GM21423 (cell line): ENCODE measurements around the gene LIG4.

Source experiments
- ATAC-seq: cut with Tn5 transposase; IDR thresholded peaks from one replicate; pipeline ENCODE4 v1.9.1; 2021; ENCODE audit warnings: mild to moderate bottlenecking, moderate library complexity; ENCODE audit not compliant: unreplicated experiment

Gene LIG4

DNA sequence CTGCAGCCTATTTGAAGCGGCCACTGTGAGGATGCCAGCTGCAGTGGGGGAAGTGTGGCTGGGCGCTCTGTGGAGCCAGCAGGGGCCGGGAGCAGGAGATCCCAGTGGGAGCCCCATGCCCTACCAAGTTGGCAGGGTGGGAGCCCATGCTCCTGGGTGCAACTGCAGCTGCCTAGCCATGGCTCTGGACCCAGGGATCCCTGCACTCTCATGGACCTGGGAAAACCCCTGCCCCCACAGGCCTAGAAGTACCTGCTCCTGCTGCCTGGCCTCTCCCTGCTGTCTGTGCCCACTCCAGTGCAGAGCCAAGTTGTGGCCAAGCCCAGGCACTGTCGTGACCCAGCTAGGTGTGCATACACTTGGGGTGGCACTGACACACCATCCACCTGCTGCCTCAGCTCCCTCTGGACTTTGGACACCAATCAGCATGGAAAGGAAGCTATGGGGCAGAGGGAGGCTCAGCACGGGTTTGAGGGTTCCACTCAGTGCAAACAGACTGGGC lies 20.9 kb downstream of the LIG4 start:
- no peak for ATAC-seq

DNA sequence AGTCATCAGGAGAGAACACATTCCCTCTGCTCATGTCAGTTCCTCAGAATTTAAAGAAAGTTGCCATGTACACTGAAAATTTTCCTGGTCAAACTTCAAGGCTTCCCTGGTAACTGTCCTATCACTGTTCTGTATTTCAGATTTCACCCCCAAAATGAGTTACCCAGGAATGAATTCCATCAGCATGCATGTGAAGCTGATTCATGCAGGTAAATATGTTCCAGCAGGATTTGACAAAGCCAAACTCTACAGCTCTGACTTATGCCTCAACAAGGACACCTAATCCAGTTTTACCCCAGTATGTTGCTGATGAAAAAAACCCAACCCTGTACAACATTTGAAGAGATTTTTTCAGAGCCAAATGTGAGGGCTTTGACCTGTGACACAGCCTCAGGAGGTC lies 21.5 kb downstream of the LIG4 start:
- no peak for ATAC-seq

DNA sequence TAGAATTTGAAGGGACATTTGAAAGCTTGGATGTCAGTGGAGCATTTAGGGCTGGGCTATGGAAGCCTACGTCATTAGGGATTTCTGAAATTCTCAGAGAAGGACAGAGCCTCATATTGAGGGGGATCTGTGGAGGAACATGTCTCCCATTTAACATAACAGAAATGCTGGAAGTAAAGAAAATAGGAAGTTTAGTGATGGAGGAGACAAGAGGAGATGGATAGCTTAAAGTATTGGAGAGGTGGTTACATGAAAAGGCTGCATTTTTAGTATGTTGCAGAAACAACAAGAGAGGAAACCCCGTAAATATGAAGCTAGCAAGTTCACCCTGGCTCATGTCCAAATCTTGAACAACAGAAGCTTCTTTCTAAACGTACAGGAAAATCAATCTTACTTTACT lies 24.4 kb downstream of the LIG4 start:
- no peak for ATAC-seq

DNA sequence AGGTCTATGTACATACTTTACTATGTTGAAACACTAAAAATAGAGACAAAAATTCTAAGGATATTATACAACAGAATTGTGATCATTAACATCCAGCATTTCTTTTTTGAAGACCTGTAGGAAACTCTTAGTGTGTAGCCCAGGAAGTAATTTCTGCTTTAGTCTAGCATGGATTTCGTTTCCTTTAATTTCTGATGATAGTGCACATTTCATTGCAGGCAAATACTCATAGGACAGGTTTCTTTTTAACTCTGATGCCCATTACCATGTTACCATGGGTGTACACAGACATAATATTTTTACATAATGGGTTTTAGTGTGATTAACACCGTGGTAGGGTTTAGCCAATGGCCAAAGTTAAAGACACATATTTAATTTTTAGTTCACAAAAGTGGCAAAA lies 27.1 kb downstream of the LIG4 start:
- no peak for ATAC-seq

GRCh38 chr13:108185223-108185622 lies 30.1 kb downstream of the LIG4 start:
- no peak for ATAC-seq

DNA sequence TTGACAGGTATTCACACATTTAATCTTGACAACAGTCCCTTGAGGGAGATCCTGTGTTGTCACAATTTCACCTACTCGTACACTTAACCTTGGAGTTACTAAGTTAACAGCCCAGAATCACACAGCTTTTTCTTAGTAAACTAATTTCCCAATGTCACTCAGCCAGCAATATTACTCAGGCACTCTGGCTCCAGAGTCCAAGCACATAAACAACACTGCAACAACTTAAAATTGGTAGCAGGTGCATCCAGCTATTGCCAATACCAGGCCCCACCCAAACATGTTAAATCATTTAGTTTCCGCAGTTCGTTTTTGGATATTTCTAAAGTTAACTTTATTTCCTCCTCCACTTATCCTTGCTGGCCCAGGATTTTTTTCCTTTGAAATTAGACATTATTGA lies 32.7 kb downstream of the LIG4 start:
- ATAC-seq = no peak

DNA sequence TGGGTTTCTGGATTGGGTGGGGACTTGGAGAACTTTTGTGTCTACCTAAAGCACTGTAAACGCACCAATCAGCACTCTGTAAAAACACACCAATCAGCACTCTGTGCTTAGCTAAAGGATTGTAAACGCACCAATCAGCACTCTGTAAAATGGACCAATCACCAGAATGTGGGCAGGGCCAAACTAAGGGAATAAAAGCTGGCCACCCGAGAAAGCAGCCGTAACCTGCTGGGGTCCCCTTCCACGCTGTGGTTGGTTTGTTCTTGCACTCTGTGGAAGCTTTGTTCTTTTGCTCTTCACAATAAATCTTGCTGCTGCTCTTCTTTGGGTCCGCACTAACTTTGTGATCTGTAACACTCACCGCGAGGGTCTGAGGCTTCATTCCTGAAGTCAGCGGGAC lies 37.3 kb downstream of the LIG4 start:
- no peak for ATAC-seq

GRCh38 chr13:108176685-108177274 lies 38.6 kb downstream of the LIG4 start:
- no peak for ATAC-seq

- ATAC-seq = no peak
These were observed 46.4 kb downstream of the LIG4 start for GRCh38 chr13:108168929-108169328.

DNA sequence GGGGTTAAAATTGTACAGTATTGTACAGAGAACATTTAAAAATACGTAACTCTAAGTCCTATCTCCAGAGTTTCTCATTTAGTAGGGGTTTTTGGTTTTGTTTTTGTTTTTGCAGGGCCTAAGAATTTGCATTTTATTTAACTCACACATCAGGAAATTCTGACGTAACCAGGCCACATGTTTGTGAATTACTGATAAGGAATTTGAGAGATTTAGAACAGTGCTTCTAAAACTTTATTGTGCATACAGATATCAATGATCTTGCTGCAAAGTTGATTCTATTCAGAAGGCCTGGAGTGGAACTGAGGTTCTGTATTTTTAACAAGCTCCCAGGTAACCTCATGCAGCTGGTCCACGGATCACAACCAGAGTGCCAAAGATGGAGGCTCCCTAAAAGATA lies 49.3 kb downstream of the LIG4 start:
- ATAC-seq = no peak

GRCh38 chr13:108158746-108159145 lies 56.6 kb downstream of the LIG4 start:
- ATAC-seq = no peak
